PC-9 (cell line): ENCODE results near the gene CADPS2. TPM values are rescaled to one million over a fixed set of nuclear protein-coding genes. Genes with fewer than 3 reads are reported as not detected.

Source experiments
- BruUV-seq: library from RNA; stranded (reverse); fragments of 400-500 nt; replicated peaks from 2 replicates; lab custom pipeline; 2021; lab: Mats Ljungman, UMichigan
- CTCF ChIA-PET: fragments of 300-600 bp; sonication (Branson Sonifier 250); formaldehyde crosslinking; loops from one replicate; lab custom pipeline; 2022; ENCODE audit warnings: antibody characterized with exemption; lab: Charles Lee
- POLR2A ChIA-PET: fragments of 300-600 bp; sonication (Branson Sonifier 250); formaldehyde crosslinking; loops from one replicate; lab custom pipeline; 2022; ENCODE audit warnings: antibody characterized with exemption; ENCODE audit not compliant: unreplicated experiment; lab: Charles Lee
- DNase-seq, 2 experiments: peaks; one replicate each; pipeline versions ENCODE4 v3.0.0 to v3.0.0-alpha.2; 2015 to 2022; ENCODE audit warnings: mixed read lengths in 1 of 2
- H2AFZ ChIP-seq: fragments of 200-600 bp; sonication (generic); 2 replicates; pipeline ENCODE4 v1.8.1; 2017; ENCODE audit warnings: antibody characterized with exemption
- H3F3A ChIP-seq: fragments of 200-600 bp; sonication (generic); 2 replicates; pipeline ENCODE4 v1.8.1; 2017; ENCODE audit warnings: antibody characterized with exemption, mild to moderate bottlenecking, low read depth; ENCODE audit not compliant: insufficient read depth
- H3K27ac ChIP-seq: fragments of 200-600 bp; sonication (generic); 2 replicates; pipeline ENCODE4 v1.6.1; 2016; ENCODE audit warnings: mixed run types
- H3K27me3 ChIP-seq: fragments of 200-600 bp; sonication (generic); 2 replicates; pipeline ENCODE4 v1.6.1; 2016; ENCODE audit warnings: low read depth, mixed run types; ENCODE audit not compliant: insufficient read depth
- H3K36me3 ChIP-seq: fragments of 200-600 bp; sonication (generic); 2 replicates; pipeline ENCODE4 v1.6.1; 2016; ENCODE audit warnings: low read depth, mixed run types
- H3K4me1 ChIP-seq: fragments of 200-600 bp; sonication (generic); replicated peaks from 2 replicates; pipeline ENCODE4 v1.6.1; 2016; ENCODE audit warnings: mixed run types; ENCODE audit not compliant: insufficient read depth
- H3K4me2 ChIP-seq: fragments of 200-600 bp; sonication (generic); 2 replicates; pipeline ENCODE4 v1.6.1; 2017; ENCODE audit warnings: mixed run types
- H3K4me3 ChIP-seq: fragments of 200-600 bp; sonication (generic); 2 replicates; pipeline ENCODE4 v1.6.1; 2016; ENCODE audit warnings: mixed run types
- H3K79me2 ChIP-seq: fragments of 200-600 bp; sonication (generic); 2 replicates; pipeline ENCODE4 v1.6.1; 2017; ENCODE audit warnings: low read depth, mixed run types
- H3K9me2 ChIP-seq: fragments of 200-600 bp; sonication (generic); 2 replicates; pipeline ENCODE4 v1.8.1; 2017; ENCODE audit warnings: mild to moderate bottlenecking; ENCODE audit not compliant: insufficient read depth
- H3K9me3 ChIP-seq: fragments of 200-600 bp; sonication (generic); 2 replicates; pipeline ENCODE4 v1.8.1; 2016; ENCODE audit warnings: low read depth; ENCODE audit not compliant: insufficient read depth
- H4K20me1 ChIP-seq: fragments of 200-600 bp; sonication (generic); 2 replicates; pipeline ENCODE4 v1.8.1; 2017; ENCODE audit not compliant: insufficient read depth
- CTCF ChIP-seq: fragments of 200-600 bp; sonication (generic); conservative IDR thresholded peaks from 2 replicates; pipeline ENCODE4 v1.6.1; 2017; ENCODE audit warnings: mixed run types, antibody characterized with exemption, mild to moderate bottlenecking, moderate library complexity
- EZH2 ChIP-seq: fragments of 200-600 bp; sonication (generic); IDR thresholded peaks from 2 replicates; pipeline ENCODE4 v1.8.0; 2017; ENCODE audit warnings: antibody characterized with exemption, low read depth
- intact Hi-C: fragments of 100-400 bp; cut with micrococcal nuclease; formaldehyde crosslinking; loops from one replicate; pipeline ENCODE4 v1.10.0; 2022; ENCODE audit not compliant: unreplicated experiment
- total RNA-seq: library from RNA; stranded (reverse); gene quantifications from 2 replicates; pipeline ENCODE4 v1.2.3, GENCODE V29; 2021

Gene CADPS2
- total RNA-seq, 1 experiment from 2014 or later, result 11.9 TPM

GRCh38 chr7:122363144-122363543, 523.1 kb downstream of the CADPS2 start:
- ChIA-PET POLR2A (no interaction called here), CTCF (no interaction called here)
- Histone ChIP-seq H3K9me3 (no peaks in the 10 kb centered on the region), H3K4me1 (no peaks in the 10 kb centered on the region), H3K79me2 (no peaks in the 10 kb centered on the region), H3K4me2 (no peak overlapping the region), H3K9me2 (no peaks in the 10 kb centered on the region), H4K20me1 (no peaks in the 10 kb centered on the region), H3K36me3 (no peaks in the 10 kb centered on the region), H3K27ac (no peak overlapping the region), H2AFZ (no peak overlapping the region), H3K4me3 (no peak overlapping the region), H3F3A (no peaks in the 10 kb centered on the region), H3K27me3 (no peaks in the 10 kb centered on the region)
- BruUV-seq, result no TSS peak
- TF ChIP-seq CTCF (no peak), EZH2 (no peak)
- DNase-seq, result no peak
- intact Hi-C loops, result no loop called here

GRCh38 chr7:122362473-122362872, 523.8 kb downstream of the CADPS2 start:
- H3K36me3 ChIP-seq, result no peaks in the 10 kb centered on the region
- H4K20me1 ChIP-seq, result no peaks in the 10 kb centered on the region
- no TSS peak for BruUV-seq
- POLR2A ChIA-PET, result no interaction called here
- no peaks in the 10 kb centered on the region for H3K79me2 ChIP-seq
- H3K4me1 ChIP-seq, result no peaks in the 10 kb centered on the region
- H3K27ac ChIP-seq, result no peak overlapping the region
- no peaks in the 10 kb centered on the region for H3F3A ChIP-seq
- DNase-seq, result no peak
- TF ChIP-seq EZH2 (no peak), CTCF (no peak)
- H3K9me2 ChIP-seq, result no peaks in the 10 kb centered on the region
- H3K9me3 ChIP-seq, result no peaks in the 10 kb centered on the region
- H2AFZ ChIP-seq, result no peak overlapping the region
- CTCF ChIA-PET, result no interaction called here
- intact Hi-C loops, result no loop called here
- no peak overlapping the region for H3K4me3 ChIP-seq
- H3K4me2 ChIP-seq, result no peak overlapping the region
- no peaks in the 10 kb centered on the region for H3K27me3 ChIP-seq

- no peaks in the 10 kb centered on the region for H3K4me1 ChIP-seq
- H3K27me3 ChIP-seq, result no peaks in the 10 kb centered on the region
- H3K36me3 ChIP-seq, result no peaks in the 10 kb centered on the region
- no peak overlapping the region for H3K4me3 ChIP-seq
- H3K79me2 ChIP-seq, result no peaks in the 10 kb centered on the region
- DNase-seq, result no peak
- no TSS peak for BruUV-seq
- no peaks in the 10 kb centered on the region for H3K9me2 ChIP-seq
- H3K4me2 ChIP-seq, result no peak overlapping the region
- ChIA-PET POLR2A (no interaction called here), CTCF (no interaction called here)
- TF ChIP-seq CTCF (no peak), EZH2 (no peak)
- no peak overlapping the region for H2AFZ ChIP-seq
- H4K20me1 ChIP-seq, result no peaks in the 10 kb centered on the region
- no peaks in the 10 kb centered on the region for H3F3A ChIP-seq
- no peak overlapping the region for H3K27ac ChIP-seq
- no peaks in the 10 kb centered on the region for H3K9me3 ChIP-seq
- intact Hi-C loops, result no loop called here
Measured at GRCh38 chr7:122354656-122355055, 531.6 kb downstream of the CADPS2 start.
